Fibroblast of the aortic adventitia (primary cell): ENCODE measurements around the gene RPL13A. TPM values are rescaled to one million over a fixed set of nuclear protein-coding genes. Genes with fewer than 3 reads are reported as not detected.
"Not testable (repeated sequence)": the region's sequence is repeated elsewhere in the genome, so short reads cannot be mapped to it uniquely, and the experiment has no call there.

Experiments used
- DNase-seq: peaks from one replicate; pipeline ENCODE4 v3.0.0-alpha.2; 2010; ENCODE audit warnings: low read depth
- H3K4me3 ChIP-seq: 2 replicates; pipeline ENCODE4 v1.5.1; 2011; ENCODE audit warnings: low read depth, mild to moderate bottlenecking, control low read depth, low read length, moderate library complexity
- total RNA-seq: library from RNA; depleted of rRNA; stranded (reverse); fragments of >200 nt; gene quantifications from 2 replicates; pipeline ENCODE4 v1.2.3, GENCODE V29; 2012; ENCODE audit warnings: low replicate concordance
- TF ChIP-seq, protein P1 (sequence below): IDR thresholded peaks from 2 replicates; pipeline ENCODE4 v1.5.1; 2011; ENCODE audit warnings: mild to moderate bottlenecking, low read length, control low read depth, inconsistent platforms; ENCODE audit not compliant: insufficient read depth

Gene RPL13A
- total RNA-seq, 1 donor = 2,642 TPM

DNA sequence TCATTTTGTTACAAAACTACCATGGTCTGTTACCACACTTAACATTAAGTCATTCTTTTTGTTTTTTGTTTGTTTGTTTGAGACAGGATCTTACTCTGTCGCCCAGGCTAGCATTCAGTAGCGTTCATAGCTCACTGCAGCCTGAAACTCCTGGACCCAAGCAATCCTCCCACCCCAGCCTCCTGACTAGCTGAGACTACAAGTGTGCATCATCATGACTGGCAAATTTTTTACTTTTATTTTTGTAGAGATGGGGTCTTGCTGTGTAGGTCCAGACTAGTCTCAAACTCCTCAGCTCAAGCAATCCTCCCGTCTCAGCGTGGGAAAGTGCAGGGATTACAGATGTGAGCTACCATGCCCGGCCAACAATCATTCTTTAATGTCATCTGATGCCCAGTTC is 31.1 kb upstream of the RPL13A start:
- TF ChIP-seq, protein P1, sequence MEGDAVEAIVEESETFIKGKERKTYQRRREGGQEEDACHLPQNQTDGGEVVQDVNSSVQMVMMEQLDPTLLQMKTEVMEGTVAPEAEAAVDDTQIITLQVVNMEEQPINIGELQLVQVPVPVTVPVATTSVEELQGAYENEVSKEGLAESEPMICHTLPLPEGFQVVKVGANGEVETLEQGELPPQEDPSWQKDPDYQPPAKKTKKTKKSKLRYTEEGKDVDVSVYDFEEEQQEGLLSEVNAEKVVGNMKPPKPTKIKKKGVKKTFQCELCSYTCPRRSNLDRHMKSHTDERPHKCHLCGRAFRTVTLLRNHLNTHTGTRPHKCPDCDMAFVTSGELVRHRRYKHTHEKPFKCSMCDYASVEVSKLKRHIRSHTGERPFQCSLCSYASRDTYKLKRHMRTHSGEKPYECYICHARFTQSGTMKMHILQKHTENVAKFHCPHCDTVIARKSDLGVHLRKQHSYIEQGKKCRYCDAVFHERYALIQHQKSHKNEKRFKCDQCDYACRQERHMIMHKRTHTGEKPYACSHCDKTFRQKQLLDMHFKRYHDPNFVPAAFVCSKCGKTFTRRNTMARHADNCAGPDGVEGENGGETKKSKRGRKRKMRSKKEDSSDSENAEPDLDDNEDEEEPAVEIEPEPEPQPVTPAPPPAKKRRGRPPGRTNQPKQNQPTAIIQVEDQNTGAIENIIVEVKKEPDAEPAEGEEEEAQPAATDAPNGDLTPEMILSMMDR = no peak
- H3K4me3 ChIP-seq = no peak overlapping the region
- no peak for DNase-seq

DNA sequence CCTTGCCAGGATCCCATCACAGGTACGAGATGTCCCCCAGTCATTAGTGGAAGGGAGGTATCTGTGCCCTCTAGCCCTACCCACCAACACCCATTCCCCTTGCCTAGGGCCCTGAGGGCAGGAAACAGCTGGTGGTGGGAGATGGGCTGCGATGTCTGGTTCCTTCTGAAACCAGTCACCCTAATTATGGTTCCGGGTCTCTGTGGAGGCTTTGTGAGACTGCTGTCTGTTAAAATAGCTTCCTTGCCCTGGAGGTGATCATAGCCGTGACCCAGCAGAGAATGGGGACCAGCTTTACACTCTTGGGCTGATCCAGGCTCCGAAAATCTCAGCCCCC is 28.9 kb upstream of the RPL13A start:
- no peak overlapping the region for H3K4me3 ChIP-seq
- TF ChIP-seq, protein P1 = no peak
- no peak for DNase-seq

DNA sequence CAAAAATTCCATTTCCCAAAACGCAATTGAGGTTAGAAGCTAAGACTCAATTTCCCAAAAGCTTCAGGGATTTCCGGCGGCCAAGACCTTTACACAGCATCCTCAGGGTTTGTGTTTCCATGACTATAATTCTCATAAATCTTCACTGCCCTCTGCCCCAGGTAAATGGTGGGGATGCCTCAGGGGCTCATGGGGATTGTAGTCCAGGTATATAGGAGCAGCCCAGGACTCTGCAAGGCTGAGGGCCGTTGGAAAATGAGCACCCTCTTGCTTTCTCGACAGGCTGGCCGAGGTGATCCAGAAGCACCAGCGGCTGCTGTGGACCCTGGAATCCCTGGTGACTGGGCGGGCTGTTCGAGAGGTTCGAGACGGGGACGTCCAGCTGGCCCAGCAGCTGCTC is 28.0 kb upstream of the RPL13A start:
- TF ChIP-seq, protein P1 = no peak
- H3K4me3 ChIP-seq = no peak overlapping the region
- DNase-seq = no peak

DNA sequence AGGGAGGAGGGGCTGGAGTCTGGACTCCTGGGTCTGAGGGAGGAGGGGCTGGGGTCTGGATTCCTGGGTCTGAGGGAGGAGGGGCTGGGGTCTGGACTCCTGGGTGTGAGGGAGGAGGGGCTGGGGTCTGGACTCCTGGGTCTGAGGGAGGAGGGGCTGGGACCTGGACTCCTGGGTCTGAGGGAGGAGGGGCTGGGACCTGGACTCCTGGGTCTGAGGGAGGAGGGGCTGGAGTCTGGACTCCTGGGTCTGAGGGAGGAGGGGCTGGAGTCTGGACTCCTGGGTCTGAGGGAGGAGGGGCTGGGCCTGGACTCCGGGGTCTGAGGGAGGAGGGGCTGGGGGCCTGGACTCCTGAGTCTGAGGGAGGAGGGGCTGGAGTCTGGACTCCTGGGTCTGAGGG is 26.3 kb upstream of the RPL13A start:
- H3K4me3 ChIP-seq, DNase-seq: not testable (repeated sequence)

DNA sequence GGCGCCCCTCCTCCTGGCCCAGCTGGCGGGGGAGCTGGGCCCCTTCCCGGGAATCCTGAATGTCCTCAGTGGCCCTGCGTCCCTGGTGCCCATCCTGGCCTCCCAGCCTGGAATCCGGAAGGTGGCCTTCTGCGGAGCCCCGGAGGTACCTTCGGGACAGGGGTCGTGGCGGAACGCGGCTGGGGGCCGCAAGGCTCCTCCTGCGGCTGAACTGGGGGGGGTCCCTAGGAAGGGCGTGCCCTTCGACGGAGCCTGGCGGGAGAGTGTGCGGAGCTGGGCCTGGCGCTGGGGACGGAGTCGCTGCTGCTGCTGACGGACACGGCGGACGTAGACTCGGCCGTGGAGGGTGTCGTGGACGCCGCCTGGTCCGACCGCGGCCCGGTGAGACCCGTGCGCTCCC is 25.8 kb upstream of the RPL13A start:
- DNase-seq = no peak
- TF ChIP-seq, protein P1 = no peak
- no peak overlapping the region for H3K4me3 ChIP-seq

DNA sequence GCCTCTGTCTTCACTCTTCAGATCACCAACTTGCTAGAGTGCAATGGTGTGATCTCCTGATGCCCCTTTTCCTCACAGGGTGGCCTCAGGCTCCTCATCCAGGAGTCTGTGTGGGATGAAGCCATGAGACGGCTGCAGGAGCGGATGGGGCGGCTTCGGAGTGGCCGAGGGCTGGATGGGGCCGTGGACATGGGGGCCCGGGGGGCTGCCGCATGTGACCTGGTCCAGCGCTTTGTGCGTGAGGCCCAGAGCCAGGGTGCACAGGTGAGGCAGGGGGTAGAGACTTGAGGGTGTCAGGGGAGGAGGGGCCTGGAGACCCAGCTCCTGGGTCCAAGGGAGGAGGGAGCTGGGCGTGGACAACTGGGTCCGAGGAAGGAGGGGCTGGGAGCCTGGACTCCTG is 24.9 kb upstream of the RPL13A start:
- DNase-seq = no peak
- no peak overlapping the region for H3K4me3 ChIP-seq
- TF ChIP-seq, protein P1 = no peak

DNA sequence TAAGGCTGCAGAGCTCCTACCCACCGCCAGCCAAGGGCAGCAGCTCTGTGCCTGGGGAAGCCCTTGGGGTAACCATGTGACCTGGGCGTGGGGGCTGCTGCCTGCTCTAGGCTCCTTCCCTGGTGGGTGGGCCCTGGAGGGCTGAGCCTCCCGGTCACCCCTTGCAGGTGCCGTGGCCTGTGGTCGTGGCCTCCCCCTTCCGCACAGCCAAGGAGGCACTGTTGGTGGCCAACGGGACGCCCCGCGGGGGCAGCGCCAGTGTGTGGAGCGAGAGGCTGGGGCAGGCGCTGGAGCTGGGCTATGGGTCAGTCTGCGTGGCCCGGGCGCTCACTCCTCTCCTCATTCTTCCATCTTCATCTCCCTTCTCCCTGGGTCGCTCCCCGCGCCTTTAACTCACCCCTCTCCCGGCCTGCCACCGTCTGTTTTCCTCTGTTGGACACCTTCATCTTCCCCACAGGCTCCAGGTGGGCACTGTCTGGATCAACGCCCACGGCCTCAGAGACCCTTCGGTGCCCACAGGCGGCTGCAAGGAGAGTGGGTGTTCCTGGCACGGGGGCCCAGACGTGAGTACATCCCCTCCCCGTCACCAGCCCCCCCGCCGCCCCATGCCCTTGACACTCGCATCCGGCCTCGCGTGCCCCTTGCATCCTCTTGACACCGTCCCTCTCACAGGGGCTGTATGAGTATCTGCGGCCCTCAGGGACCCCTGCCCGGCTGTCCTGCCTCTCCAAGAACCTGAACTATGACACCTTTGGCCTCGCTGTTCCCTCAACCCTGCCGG is 23.3 kb upstream of the RPL13A start:
- no peak for DNase-seq
- TF ChIP-seq, protein P1 = no peak
- H3K4me3 ChIP-seq = no peak overlapping the region
